HG03066 (cell line): ENCODE data around the gene WDR54.
"Not testable (repeated sequence)": the region's sequence is repeated elsewhere in the genome, so short reads cannot be mapped to it uniquely, and the experiment has no call there.

Source experiments
- ATAC-seq: cut with Tn5 transposase; IDR thresholded peaks from one replicate; pipeline ENCODE4 v1.9.1; 2021; ENCODE audit warnings: low read depth; ENCODE audit not compliant: unreplicated experiment

WDR54 gene

DNA sequence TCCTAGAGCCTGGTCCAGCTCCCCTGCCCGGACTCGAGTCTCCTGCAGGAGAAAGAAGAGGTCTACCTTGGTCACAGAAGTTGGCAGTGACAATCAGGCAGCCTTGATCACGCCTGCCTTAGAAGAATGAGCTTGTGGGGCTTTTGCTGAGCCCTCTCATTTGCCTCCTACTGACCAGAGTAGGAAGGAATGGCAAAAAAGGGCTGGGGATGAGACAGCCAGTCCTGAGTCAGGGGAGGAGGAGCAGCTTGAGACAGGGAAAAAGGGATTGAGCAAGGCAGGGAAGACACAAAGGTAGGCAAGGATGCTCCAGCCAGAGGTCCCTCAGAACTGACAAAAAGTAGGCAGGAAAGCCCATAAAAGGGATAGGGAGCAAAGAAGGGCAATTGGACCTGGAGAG is 6.0 kb downstream of the WDR54 start:
- no peak for ATAC-seq

DNA sequence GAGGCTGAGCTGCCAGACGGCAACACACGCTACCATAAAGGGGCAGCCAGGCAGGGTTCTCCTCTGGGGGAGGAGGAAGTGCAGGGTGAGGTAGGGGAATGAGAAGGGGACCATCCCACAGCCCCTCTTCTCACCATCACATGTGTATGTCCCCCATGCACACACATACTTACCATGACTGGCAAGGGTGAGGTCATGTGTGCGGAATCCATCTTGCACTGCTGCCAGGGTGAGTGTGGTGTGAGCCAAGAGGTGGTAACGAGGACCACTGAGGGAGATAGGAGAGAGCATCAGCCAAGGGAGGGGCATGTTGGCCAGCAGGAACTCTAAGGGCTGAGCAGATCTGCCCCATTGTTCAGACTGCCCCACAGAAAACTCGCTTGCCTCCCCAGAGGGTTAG is 7.1 kb downstream of the WDR54 start:
- ATAC-seq, result no peak

DNA sequence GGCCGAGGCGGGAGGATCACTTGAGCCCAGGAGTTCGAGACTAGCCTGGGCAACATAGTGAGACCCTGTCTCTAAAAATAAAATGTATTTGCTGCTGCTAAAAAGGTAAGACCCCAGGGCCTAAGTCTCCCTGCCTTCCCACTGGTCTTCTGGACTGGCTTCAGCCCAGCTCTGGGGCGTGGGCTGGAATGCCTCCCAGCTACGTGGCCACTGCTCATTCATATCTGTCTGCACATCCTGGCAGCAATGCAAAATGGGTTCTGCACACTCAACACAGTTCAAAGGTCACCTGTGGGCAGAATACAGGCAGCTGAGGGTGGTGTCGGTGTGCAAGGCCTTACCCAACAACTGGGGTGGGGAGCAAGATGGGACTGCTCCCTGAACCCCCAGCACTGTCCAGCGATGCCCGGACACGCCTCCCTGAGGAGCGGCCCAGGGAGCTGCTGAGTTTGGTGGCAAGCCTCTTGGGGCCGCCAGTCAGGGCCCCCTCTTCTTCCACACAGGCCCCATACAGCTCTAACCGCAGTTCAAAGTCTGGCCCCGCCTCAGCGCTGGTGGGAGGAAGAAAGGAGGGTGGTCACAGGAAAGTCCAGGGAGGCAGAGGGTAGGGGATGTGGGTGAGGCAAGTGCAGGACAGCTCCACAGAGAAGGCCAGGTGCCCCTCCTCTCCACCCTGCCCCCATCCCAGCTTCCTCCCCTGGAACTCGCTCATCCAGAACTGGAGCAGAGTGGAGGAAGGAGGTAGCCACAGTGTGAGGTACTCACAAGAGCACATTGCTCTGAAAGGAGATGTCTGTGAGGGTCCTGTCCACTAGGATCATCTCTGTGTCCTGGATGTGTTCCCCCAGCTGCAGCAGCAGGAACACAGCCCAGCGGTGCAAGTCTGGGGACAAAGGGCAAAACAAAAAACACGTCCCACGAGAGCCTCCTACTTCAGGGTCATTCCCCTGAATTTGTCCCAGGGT is 8.2 kb downstream of the WDR54 start:
- no peak for ATAC-seq

DNA sequence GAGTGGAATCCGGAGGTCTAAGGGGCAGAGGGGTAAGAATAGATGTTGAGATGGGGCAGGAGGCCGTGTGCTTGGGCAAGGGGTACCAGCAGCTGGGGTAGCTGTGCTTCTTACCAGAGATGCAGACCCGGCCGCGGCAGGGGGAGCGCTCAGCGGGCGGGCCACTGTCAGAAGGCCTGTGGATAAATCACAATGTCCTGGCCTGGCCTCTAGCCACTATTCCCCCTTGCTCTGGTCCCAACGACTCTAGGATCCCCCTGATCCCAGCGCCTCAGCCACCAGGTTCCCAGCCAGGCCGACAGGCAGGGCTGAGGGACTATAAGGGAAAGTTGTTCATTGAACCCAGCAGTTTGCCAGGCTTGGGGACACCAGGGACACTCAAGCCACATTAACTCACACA is 9.0 kb downstream of the WDR54 start:
- no peak for ATAC-seq

DNA sequence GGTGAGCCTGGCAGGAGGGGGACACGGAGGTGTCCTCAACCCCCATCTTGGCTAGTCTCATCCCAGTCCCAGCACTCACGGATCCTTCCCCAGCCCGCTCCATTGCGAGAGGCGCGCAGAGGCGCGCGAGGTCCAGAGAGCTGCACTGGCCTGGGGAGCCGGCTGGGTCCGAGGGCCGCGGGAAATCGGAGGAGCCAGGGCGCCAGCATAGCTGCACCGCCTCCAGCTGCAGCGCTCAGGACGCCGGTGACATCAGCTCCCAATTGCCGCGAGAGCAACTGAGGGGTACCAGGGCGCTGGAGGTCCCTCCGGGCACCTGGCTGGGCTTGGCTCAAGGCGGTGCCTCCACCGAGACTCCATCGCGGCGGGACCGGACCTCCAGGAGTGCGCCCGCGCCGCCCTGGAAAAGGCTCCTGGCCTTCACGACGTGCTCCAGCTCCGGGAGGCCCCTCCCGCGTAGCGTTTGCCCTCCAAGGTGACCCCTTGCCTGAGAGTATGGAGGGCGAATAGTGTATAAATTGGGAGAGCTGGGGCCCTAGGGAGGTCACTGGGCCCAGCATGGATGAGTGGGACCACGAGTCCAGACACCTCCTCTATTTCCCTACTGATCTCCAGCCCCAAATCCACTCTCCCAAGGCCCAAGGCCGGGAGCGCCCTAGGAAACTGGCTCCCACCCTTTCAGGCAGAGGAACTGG is 14.7 kb downstream of the WDR54 start:
- ATAC-seq, result no peak

DNA sequence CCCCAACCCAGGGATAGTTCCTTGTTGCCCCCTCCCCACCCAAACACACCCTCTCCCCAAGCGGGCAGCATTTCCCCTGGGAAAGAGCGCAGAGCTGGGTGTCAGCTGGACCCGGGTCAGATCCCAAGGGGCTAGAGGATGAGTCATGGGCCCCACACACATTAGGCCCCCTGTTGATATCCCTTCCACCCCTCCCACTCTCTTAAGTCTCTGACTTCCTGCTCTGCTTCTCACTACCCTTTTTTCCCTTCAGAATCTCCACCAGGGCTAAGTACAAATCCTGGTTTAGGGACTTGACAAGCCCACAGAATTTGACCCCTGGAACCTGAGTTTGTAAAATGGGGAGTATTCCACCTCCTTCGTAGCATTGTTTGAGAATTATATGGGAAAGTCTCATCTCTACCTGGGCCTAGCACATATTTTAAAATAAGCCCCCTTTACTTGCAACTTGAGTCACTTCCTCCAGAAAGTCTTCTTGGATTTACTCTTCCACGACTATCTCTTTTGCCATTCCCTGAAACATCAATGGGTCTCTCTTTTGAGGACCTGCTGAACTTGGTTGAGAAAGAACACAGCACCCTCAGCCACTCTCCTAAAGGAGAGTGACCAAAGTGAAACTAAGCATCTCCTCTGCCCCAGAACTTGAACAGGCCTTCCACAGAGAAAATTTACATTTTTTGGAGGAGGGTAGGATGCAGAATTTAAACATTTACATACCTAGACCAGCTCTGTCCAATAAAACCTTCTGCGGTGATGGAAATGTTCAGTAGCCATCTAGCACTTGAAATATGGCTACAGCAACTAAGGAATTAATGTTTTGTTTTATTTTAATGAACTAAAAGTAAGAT is 15.5 kb downstream of the WDR54 start:
- no peak for ATAC-seq

DNA sequence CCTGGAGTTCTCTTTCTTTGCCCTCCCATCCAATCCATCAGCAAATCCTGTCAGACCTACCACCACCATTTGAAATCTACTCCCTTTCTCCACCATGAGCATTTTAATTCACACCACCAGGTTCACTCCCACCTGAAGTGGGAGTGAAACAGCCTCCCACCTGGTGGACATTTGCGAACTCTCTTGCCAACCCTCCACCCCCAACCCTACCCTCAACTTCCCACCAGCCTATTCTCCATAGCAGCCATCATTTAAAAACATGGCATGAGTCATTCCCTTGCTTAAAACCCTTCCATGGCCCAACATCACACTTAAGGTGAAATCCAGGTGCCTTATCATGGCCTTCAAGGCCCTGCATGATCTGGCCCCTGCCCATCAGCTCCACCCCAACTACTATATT is 16.7 kb downstream of the WDR54 start:
- no peak for ATAC-seq

DNA sequence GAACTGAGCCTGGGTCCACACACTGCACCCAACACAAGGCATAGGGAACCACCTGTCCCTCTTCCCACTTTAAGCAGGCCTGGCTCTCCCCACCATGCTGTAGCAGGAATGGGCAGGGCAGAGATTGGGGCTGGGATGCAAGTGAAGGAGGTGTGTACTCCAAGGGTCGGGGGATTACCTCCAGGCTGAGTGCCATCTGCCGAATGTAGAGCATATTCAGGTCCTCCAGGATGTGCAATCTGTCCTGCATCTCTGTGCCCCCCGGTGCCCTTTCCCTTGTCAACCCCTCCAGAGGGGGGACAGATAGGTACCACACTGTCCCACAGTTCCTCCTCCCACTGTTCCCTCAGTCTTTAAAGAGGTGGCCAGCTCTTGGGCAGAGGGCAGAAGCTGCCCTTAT is 17.8 kb downstream of the WDR54 start:
- ATAC-seq, result no peak

DNA sequence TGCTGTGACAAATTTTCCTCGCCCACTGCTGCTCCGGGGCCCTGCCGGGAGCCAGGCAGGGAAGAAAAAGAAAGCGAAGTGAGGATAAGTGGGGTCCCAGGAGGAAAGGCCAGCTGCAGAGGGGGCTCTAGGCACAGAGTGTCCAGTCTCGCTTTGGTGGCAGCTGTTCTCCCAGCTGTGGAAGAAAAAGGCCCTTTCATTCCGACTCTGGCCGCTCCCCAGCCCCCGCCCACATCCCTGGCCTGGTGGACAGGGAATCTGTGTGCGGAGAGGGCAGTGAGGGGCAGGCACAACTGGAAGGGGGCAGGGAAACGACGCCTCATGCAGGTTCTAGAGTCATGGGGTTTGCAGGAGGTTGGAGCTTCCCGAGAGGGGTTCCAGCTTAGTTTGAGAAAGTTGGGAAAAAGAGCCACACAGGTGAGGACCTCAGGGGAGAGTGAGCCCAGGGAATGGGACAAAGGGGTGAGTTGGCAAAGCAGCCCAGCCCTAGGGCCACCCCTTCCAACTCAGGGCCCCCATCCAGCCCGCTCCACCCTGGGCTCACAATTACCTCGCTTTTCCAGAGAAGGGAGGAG is 18.4 kb downstream of the WDR54 start:
- ATAC-seq, result peak; percentile 3

DNA sequence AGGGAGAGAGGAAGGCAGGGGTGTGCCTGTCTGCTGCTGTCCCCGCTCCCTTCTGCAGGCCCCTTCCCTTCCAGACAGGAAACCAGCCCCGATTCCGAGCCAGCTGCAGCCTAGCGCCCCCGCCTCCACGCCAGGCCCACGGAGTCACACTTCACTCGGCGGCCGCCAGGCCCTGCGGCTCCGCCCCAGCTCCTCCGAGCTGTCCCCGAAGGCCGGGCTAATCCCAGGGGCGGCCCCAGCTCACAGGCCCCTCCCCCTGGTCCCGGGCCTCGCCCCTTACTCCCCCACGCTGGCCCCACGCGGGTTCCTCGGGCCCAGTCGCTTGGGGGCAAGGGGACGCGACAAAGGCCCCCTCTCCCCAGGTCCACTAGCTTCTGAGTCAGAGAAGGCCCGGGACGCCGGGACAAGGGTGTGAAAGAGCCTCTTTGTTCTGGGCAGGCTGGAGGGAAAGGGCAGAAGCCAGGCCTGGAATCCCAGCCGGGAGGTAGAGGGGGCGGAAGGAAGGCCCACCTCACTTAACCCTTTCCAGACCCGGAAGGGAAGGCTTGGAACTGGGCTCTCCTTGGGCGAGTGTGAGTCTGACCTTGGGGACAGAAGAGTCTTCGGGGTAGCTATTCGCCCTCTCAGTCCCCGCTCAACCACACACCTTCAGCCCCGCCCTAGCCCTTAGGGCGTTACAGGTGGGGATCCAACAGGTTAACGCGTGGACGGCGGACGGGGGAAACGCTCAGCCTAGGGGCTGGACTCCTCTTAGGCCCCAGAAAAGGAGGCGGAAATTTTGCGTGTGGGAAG is 19.0 kb downstream of the WDR54 start:
- ATAC-seq, result peak; percentile 87

DNA sequence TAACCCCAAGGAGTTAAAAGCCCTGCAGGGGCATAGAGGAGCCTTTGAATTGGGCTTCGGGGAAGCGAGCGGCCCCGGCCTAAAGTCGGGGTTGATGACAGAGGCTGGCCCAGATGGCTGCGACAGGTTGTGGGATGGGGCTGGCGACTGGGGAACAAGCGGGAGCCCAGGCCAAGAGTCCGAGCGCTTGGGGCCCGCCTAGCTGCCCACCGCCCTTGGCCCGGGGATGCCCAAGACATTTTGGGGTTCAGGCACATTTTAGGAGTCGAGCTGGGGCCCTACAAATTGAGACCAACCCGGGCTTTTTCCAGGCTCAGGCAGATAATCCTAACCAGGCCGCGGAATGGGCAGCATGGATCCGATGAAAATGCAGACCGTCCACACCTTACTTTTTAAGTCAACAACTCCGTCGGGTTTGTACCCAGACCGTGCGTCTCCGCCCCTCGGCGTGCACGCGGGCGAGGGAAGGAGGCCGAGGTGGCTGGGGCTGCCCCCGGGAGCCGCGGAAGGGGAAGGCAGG is 19.7 kb downstream of the WDR54 start:
- no peak for ATAC-seq

DNA sequence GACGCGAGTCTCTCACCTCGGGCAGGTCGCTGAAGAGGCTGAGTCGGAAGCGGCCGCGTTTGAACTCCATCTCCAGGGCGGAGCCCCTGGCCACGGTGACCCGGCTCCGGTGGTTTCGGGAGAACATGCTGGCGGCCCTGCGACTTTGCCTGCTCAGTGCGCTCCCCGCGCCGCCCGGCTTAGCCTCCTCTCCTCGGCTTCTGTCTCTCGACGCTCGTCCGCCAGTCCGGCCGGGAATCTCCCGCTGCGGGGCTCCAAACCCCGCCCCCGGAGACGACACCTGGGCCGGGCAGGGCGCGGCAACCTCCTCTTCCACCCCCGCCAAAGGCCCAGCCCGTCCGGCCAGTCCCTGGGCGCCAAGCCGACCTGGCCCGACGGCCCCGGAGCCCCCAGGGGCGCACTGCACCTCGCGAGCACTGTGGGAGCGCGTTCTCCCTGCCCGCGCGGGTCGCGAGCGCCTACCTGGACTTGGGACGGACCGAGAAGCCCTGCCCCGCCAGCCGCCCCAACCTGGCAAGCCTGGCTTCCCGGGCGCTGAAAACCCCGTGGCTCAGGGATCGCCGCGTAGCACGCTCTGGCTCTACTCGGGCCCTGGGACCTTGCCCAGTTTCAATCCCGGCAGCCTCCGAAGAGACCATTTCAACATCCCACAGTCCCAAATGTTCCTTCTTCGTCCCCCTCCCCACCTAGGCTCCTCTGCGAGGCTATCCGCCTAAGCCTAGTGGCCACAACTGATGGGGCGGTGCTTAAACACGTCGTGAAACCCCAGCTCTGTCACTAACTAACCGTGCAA is 20.4 kb downstream of the WDR54 start, which contains the start of gene RTKN:
Gene RTKN, minus strand, starts transcription at position 248 of the 793 bp plus-strand sequence. Its CDS starts 121 bp downstream, at position 127.
- ATAC-seq, result no peak

DNA sequence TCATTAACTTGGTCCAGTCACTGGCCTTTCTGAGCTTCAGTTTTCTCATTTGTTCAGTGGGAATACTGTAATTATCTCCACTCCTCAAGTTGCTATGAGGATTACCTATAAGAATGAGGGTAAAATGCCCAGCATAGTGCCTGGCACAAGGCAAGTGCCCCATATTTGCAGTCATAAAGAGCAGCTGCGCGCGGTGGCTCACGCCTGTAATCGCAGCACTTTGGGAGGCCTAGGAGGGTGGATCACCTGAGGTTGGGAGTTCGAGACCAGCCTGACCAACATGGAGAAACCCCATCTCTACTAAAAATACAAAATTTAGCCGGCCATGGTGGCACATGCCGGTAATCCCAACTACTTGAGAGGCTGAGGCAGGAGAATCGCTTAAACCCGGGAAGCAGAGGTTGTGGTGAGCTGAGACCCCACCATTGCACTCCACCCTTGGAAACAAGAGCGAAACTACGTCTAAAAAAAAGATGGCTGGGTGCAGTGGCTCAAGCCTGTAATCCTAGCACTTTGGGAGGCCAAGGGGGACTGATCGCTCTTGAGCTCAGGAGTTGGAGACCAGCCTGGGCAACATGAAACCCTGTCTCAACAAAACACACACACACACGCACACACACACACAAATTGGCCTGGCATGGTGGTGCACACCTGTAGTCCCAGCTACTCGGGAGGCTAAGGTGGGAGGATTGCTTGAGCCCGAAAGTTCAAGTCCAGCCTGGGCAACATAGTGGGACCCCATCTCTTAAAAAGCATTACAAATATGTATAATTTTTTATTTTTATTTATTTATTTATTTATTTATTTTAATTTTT is 21.2 kb downstream of the WDR54 start:
- not testable (repeated sequence) for ATAC-seq

DNA sequence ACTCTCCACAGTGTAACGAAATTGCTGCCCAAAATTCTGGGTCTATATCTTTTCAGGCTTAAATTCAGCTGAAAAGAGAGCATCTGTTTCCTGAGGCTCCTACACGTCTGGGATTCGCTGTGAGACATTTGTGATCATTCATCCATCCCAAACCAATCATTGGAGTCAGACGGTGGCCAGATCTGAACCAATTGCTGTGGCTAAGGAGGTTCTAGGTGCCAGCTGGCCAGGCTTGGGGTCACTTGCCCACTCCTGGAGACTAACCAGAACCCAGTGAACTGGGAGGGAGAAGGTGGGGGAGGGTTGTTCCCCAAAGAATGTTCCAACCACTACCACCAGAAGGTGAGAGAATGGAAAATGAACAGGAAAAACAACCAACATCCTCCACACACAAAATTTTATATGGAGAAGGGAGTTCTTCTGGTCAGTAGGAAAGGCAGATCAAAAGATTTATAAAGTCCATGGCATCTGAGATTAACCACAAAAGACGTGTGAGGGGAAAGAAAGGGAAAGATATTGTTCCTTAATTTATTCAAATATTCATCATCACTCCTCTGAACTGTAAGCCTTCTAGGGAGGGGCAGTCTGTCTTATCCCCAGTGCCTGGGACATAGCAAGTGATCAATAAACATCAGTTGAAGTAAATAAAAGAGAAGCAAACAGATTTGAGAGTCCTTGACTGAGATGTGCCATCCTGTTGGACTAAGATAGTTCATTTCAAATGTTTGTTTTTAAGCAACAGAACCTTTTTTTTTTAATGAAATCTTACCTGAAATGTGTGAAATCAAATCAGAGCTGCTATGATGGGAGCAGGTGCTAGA is 23.2 kb downstream of the WDR54 start:
- ATAC-seq, result no peak

DNA sequence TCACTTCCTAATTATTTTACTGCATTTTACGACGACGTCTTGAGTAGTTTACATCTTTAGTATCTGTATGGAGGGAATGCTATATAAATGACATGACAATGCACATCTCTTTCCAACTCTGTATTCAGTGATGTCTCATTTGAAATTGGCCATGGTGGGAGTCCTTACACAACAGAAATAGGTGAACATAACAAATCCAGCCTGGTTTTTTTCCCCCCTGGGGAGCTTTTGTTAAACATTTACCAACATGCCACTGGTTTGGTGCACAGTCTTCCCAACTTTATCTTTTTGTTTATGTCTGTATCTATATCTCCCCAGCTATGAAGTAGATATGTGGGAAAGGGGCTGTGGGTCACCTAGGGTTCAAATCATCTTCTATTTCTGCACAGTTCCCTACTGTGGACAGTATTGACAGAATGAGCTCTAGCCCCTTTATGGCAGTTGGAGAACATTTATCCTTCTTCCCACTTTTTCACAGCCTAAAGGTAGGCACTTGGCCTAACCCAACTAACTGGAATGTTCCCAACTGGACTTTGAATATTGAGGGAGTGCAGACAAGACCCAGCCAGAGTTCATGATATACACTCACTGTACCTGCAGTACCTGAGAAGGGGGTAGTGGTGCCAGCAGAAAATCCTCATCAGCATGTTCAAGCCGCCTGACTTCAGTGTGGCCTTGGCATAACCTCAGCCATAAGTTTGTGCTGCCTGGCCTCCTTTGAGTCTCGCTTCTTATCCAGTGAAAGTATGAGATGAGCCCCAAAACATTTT is 25.9 kb downstream of the WDR54 start:
- no peak for ATAC-seq

DNA sequence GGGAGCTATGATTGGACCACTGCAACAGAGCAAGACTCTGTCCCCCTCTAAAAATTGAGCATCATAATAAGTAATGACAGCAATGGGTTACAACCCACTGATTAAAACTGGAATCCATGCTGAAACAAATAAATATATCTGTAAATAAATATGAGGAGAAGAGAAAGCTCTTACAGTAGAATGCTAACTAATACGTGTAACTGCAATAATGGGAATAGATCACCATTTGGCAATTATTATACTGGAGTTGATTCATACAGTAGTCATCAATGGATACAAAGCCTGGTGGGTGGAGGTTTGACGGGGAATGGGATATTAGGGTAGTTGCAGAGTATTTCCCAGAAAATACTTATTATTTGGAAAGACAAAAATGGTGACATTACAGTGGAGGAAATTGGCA is 27.2 kb downstream of the WDR54 start:
- no peak for ATAC-seq
